Fibroblast of villous mesenchyme (primary cell): ENCODE data around the gene DSEL. TPM values are rescaled to one million over a fixed set of nuclear protein-coding genes. Genes with fewer than 3 reads are reported as not detected.

Experiments used
- DNase-seq: peaks from one replicate; pipeline ENCODE4 v3.0.0-alpha.2; 2010; ENCODE audit warnings: low read depth
- H3K4me3 ChIP-seq: 2 replicates; pipeline ENCODE4 v1.5.1; 2011; ENCODE audit warnings: low read depth, mild to moderate bottlenecking, low read length
- total RNA-seq: library from RNA; depleted of rRNA; stranded (reverse); fragments of >200 nt; gene quantifications from 2 replicates; pipeline ENCODE4 v1.2.3, GENCODE V29; 2012
- TF ChIP-seq, protein P1 (sequence below): IDR thresholded peaks from 2 replicates; pipeline ENCODE4 v1.5.1; 2012; ENCODE audit warnings: low read depth, mild to moderate bottlenecking, low read length; ENCODE audit not compliant: insufficient read depth

Gene DSEL
- total RNA-seq = 101 and 218 TPM in 2 replicates

- TF ChIP-seq, protein P1, sequence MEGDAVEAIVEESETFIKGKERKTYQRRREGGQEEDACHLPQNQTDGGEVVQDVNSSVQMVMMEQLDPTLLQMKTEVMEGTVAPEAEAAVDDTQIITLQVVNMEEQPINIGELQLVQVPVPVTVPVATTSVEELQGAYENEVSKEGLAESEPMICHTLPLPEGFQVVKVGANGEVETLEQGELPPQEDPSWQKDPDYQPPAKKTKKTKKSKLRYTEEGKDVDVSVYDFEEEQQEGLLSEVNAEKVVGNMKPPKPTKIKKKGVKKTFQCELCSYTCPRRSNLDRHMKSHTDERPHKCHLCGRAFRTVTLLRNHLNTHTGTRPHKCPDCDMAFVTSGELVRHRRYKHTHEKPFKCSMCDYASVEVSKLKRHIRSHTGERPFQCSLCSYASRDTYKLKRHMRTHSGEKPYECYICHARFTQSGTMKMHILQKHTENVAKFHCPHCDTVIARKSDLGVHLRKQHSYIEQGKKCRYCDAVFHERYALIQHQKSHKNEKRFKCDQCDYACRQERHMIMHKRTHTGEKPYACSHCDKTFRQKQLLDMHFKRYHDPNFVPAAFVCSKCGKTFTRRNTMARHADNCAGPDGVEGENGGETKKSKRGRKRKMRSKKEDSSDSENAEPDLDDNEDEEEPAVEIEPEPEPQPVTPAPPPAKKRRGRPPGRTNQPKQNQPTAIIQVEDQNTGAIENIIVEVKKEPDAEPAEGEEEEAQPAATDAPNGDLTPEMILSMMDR = no peak
- H3K4me3 ChIP-seq = peak within 1 kb of the TSS; percentile 96
- DNase-seq = peak; percentile 97
These were observed at the start of gene DSEL for GRCh38 chr18:67516539-67517443. TSS of gene DSEL (minus strand) at chr18:67516720. CDS start at chr18:67514608, 2,112 bp downstream.

DNA sequence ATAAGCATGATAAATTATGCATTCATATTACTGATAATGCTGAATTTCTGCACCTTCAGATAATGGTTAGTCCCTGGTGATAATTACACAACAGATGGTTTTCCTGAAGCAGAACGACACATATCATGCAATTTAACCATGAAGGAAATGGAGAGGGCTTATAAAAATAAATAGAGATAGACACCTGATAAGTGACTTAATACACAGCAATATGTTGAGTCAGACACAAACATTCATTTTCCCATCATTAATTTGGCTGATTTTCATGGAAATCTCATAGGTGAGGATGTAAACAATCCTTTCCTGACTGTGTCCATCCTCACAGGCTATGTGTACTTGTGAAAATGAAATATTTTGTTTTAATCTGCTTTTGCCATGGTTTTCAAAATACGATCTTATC lies 36.9 kb upstream of the DSEL start:
- TF ChIP-seq, protein P1 = no peak
- H3K4me3 ChIP-seq = no peak overlapping the region
- DNase-seq = peak; percentile 3

DNA sequence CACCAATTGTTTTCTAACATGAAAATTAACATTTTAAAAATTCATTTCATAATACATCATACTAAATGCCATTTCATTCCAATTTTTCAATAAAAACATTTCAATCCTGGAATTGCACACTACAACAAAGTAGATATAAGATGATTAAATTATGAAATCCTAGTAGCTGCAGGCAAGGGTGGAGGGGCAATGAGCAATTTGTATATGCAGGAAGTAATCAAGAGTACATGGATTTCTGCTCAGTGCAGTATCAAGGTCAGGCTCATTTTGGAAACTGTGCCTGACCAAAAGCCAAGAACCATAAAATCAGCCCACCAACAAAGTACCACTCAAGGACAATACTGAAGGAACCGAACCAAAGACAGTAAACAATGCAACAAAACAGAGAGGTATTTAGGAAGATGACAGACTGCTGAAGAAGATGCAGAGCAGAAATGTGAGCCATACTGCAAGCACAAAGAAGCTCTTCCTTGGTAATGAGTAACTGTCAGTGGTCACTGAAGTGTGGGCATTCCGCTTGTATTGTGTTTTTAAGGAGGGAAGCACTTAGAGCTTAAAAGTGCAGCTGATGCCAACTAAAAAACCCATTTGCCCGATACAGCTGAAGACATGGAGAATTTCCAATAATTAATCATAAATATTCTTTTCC lies 34.5 kb upstream of the DSEL start:
- TF ChIP-seq, protein P1 = no peak
- no peak for DNase-seq
- H3K4me3 ChIP-seq = no peak overlapping the region

- H3K4me3 ChIP-seq = no peak overlapping the region
- DNase-seq = no peak
- TF ChIP-seq, protein P1 = no peak
These were observed 33.4 kb upstream of the DSEL start for GRCh38 chr18:67549946-67550345.

GRCh38 chr18:67545681-67546080 lies 29.2 kb upstream of the DSEL start:
- DNase-seq = no peak
- no peak overlapping the region for H3K4me3 ChIP-seq
- TF ChIP-seq, protein P1 = no peak

- TF ChIP-seq, protein P1 = no peak
- no peak overlapping the region for H3K4me3 ChIP-seq
- DNase-seq = peak; percentile 27
These were observed 24.0 kb upstream of the DSEL start for GRCh38 chr18:67540559-67540958.
